NT2/D1 (cell line): ENCODE data around the gene SAMD14.

Source experiments
- SUZ12 ChIP-seq: IDR thresholded peaks from 2 replicates; pipeline ENCODE4 v1.6.1; 2011; ENCODE audit not compliant: insufficient read length, insufficient read depth; ENCODE audit errors: extremely low read depth
- YY1 ChIP-seq: IDR thresholded peaks from 2 replicates; pipeline ENCODE4 v1.6.1; 2011; ENCODE audit not compliant: insufficient read length, insufficient read depth
- ZNF274 ChIP-seq: IDR thresholded peaks from 2 replicates; pipeline ENCODE4 v1.6.1; 2011; ENCODE audit warnings: mild to moderate bottlenecking, low read depth, low read length

GRCh38 chr17:50151041-50151936 is 21.3 kb upstream of the SAMD14 start:
- TF ChIP-seq ZNF274: no peak
- no peak for TF ChIP-seq YY1
- no peak for TF ChIP-seq SUZ12
